Neural progenitor cell (in vitro differentiated cells): ENCODE results near the gene DIAPH2. TPM values are rescaled to one million over a fixed set of nuclear protein-coding genes. Genes with fewer than 3 reads are reported as not detected.

Experiments used
- DNase-seq: peaks from one replicate; pipeline ENCODE4 v3.0.0-alpha.2; 2016; ENCODE audit warnings: low spot score
- H2AFZ ChIP-seq: fragments of 200-600 bp; sonication (generic); replicated peaks from 2 replicates; pipeline ENCODE4 v1.6.1; 2016; ENCODE audit warnings: antibody characterized with exemption
- H3F3A ChIP-seq: fragments of 200-600 bp; sonication (generic); 2 replicates; pipeline ENCODE4 v1.6.1; 2016; ENCODE audit warnings: antibody characterized with exemption, low read depth
- H3K27ac ChIP-seq: fragments of 200-600 bp; sonication (generic); 2 replicates; pipeline ENCODE4 v1.5.1; 2016; ENCODE audit warnings: mild to moderate bottlenecking
- H3K27me3 ChIP-seq: fragments of 200-600 bp; sonication (generic); 2 replicates; pipeline ENCODE4 v1.6.1; 2016; ENCODE audit warnings: mild to moderate bottlenecking, moderate library complexity
- H3K36me3 ChIP-seq: fragments of 200-600 bp; sonication (generic); 2 replicates; pipeline ENCODE4 v1.5.1; 2016
- H3K4me1 ChIP-seq: fragments of 200-600 bp; sonication (generic); 2 replicates; pipeline ENCODE4 v1.6.1; 2016; ENCODE audit warnings: mixed run types
- H3K4me2 ChIP-seq: fragments of 200-600 bp; sonication (generic); 2 replicates; pipeline ENCODE4 v1.6.1; 2016
- H3K4me3 ChIP-seq: fragments of 200-600 bp; sonication (generic); 2 replicates; pipeline ENCODE4 v1.5.1; 2016
- H3K79me2 ChIP-seq: fragments of 200-600 bp; sonication (generic); 2 replicates; pipeline ENCODE4 v1.6.1; 2016; ENCODE audit warnings: low read depth
- H3K9ac ChIP-seq: fragments of 200-600 bp; sonication (generic); 2 replicates; pipeline ENCODE4 v1.6.1; 2016
- H3K9me3 ChIP-seq: fragments of 200-600 bp; sonication (generic); 2 replicates; pipeline ENCODE4 v1.5.1; 2016; ENCODE audit warnings: low read depth
- H4K20me1 ChIP-seq: fragments of 200-600 bp; sonication (generic); 2 replicates; pipeline ENCODE4 v1.6.1; 2016; ENCODE audit warnings: low read depth
- H3K27ac Mint-ChIP-seq: 3 replicates; pipeline ENCODE4 v1.8.0; 2021; ENCODE audit warnings: mixed read lengths
- H3K27me3 Mint-ChIP-seq: 2 replicates; pipeline ENCODE4 v1.8.0; 2022; ENCODE audit warnings: low read depth, mild to moderate bottlenecking, inconsistent platforms, moderate library complexity, mixed read lengths; ENCODE audit not compliant: insufficient read depth
- H3K36me3 Mint-ChIP-seq: 3 replicates; pipeline ENCODE4 v1.8.0; 2021; ENCODE audit warnings: mixed read lengths
- H3K4me1 Mint-ChIP-seq: 3 replicates; pipeline ENCODE4 v1.8.0; 2021; ENCODE audit warnings: mixed read lengths
- H3K4me3 Mint-ChIP-seq: 3 replicates; pipeline ENCODE4 v1.8.0; 2021; ENCODE audit warnings: mild to moderate bottlenecking, moderate library complexity, mixed read lengths
- H3K9me3 Mint-ChIP-seq: 3 replicates; pipeline ENCODE4 v1.8.0; 2020; ENCODE audit warnings: mixed read lengths
- EZH2 ChIP-seq: fragments of 200-600 bp; sonication (generic); IDR thresholded peaks from 2 replicates; pipeline ENCODE4 v1.6.1; 2017; ENCODE audit warnings: antibody characterized with exemption, mild to moderate bottlenecking, moderate library complexity
- EZH2phosphoT487 ChIP-seq: fragments of 200-600 bp; sonication (generic); IDR thresholded peaks from 2 replicates; pipeline ENCODE4 v1.6.1; 2017; ENCODE audit warnings: antibody characterized with exemption
- total RNA-seq: library from RNA; depleted of rRNA; stranded (reverse); fragments of >200 nt; gene quantifications from 2 replicates; pipeline ENCODE4 v1.2.3, GENCODE V29; 2015; ENCODE audit warnings: low replicate concordance
- TF ChIP-seq, protein P1 (sequence below): fragments of 200-600 bp; sonication (generic); IDR thresholded peaks from 2 replicates; pipeline ENCODE4 v1.5.1; 2017; ENCODE audit warnings: antibody characterized with exemption, mild to moderate bottlenecking

Gene DIAPH2
- total RNA-seq, 1 donor from 2014 or later, result 24.0 TPM

DNA sequence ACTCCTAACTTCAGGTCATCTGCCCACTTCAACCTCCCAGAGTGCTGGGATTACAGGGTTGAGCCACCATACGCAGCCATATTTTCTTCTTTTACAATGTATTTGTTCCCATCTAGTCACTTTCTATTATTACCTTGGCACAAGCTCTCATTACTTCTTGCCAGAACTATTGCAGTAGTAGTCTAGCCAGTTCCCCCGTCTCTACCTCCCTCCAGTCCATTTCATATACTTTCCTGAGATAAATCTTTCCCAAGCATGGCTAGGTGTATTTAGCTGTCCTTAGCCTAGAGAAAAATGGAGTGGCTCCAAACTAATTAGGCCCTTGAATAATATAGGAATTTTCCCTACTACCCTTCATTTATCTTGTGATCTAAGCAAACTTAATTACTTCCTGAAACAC is 611.3 kb downstream of the DIAPH2 start:
- no peak overlapping the region for H3K4me2 ChIP-seq
- H3K36me3 ChIP-seq, result no peaks in the 10 kb centered on the region
- no peaks in the 10 kb centered on the region for H3K4me1 Mint-ChIP-seq
- H3K27me3 ChIP-seq, result no peaks in the 10 kb centered on the region
- H3K4me3 ChIP-seq, result no peak overlapping the region
- H3F3A ChIP-seq, result no peaks in the 10 kb centered on the region
- no peaks in the 10 kb centered on the region for H3K9me3 ChIP-seq
- DNase-seq, result no peak
- peaks cover 2% of the 10 kb centered on the region for H3K9me3 Mint-ChIP-seq
- no peak overlapping the region for H3K27ac Mint-ChIP-seq
- no peak overlapping the region for H2AFZ ChIP-seq
- no peaks in the 10 kb centered on the region for H3K36me3 Mint-ChIP-seq
- no peak overlapping the region for H3K9ac ChIP-seq
- H3K27ac ChIP-seq, result no peak overlapping the region
- TF ChIP-seq, protein P1, sequence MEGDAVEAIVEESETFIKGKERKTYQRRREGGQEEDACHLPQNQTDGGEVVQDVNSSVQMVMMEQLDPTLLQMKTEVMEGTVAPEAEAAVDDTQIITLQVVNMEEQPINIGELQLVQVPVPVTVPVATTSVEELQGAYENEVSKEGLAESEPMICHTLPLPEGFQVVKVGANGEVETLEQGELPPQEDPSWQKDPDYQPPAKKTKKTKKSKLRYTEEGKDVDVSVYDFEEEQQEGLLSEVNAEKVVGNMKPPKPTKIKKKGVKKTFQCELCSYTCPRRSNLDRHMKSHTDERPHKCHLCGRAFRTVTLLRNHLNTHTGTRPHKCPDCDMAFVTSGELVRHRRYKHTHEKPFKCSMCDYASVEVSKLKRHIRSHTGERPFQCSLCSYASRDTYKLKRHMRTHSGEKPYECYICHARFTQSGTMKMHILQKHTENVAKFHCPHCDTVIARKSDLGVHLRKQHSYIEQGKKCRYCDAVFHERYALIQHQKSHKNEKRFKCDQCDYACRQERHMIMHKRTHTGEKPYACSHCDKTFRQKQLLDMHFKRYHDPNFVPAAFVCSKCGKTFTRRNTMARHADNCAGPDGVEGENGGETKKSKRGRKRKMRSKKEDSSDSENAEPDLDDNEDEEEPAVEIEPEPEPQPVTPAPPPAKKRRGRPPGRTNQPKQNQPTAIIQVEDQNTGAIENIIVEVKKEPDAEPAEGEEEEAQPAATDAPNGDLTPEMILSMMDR, result no peak
- TF ChIP-seq EZH2 (no peak), EZH2phosphoT487 (no peak)
- H3K79me2 ChIP-seq, result no peaks in the 10 kb centered on the region
- H4K20me1 ChIP-seq, result no peaks in the 10 kb centered on the region
- H3K4me3 Mint-ChIP-seq, result no peak overlapping the region
- H3K27me3 Mint-ChIP-seq, result peaks cover 2% of the 10 kb centered on the region
- no peaks in the 10 kb centered on the region for H3K4me1 ChIP-seq

DNA sequence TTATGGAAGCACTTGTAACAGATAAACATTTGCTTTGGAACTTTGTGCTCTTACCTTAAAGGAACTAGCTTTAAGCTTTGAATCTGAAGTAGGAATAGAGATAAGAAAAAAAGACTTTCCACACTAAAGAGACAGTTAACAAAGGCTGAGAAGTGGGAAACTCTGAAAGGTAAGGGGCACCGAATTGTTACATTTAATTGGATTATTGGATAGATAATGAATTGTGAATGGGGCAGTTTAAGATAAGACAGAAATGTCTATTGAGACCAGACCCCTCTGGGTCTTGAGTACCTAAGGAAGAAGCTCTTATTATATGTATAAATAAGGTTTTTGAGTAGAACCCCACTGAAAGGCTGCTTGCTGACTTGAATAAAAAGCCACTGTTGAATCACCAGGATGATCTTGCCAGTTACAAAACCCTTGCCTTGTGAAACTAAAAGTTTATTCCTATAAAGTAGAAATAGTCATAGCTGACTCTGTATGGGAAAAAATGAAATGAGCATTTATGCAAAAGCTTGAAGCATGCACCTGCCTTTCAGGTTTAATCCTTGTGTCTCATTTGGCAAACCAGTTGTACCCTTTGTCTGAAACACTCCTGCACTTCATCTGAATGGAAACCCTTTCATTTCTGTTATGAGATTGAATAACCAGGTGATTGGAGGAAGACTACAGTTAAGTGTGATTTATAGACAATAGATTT is 622.3 kb downstream of the DIAPH2 start:
- no peaks in the 10 kb centered on the region for H4K20me1 ChIP-seq
- no peak overlapping the region for H3K9ac ChIP-seq
- no peak overlapping the region for H3K4me3 ChIP-seq
- peaks cover 12% of the 10 kb centered on the region for H3K4me1 Mint-ChIP-seq
- no peaks in the 10 kb centered on the region for H3K9me3 ChIP-seq
- TF ChIP-seq, protein P1, result no peak
- peak; percentile 72 for TF ChIP-seq EZH2phosphoT487
- no peak for TF ChIP-seq EZH2
- peaks cover 2% of the 10 kb centered on the region for H3K27me3 Mint-ChIP-seq
- no peaks in the 10 kb centered on the region for H3K36me3 ChIP-seq
- H3F3A ChIP-seq, result peaks cover 12% of the 10 kb centered on the region
- no peak overlapping the region for H3K4me3 Mint-ChIP-seq
- no peaks in the 10 kb centered on the region for H3K36me3 Mint-ChIP-seq
- peaks cover 34% of the 10 kb centered on the region for H3K4me1 ChIP-seq
- H3K27ac ChIP-seq, result no peak overlapping the region
- peaks cover 9% of the 10 kb centered on the region for H3K79me2 ChIP-seq
- H3K27ac Mint-ChIP-seq, result no peak overlapping the region
- H3K9me3 Mint-ChIP-seq, result peaks cover 2% of the 10 kb centered on the region
- no peak overlapping the region for H2AFZ ChIP-seq
- no peaks in the 10 kb centered on the region for H3K27me3 ChIP-seq
- peak overlapping the region; percentile 51 for H3K4me2 ChIP-seq
- peak; percentile 24 for DNase-seq

DNA sequence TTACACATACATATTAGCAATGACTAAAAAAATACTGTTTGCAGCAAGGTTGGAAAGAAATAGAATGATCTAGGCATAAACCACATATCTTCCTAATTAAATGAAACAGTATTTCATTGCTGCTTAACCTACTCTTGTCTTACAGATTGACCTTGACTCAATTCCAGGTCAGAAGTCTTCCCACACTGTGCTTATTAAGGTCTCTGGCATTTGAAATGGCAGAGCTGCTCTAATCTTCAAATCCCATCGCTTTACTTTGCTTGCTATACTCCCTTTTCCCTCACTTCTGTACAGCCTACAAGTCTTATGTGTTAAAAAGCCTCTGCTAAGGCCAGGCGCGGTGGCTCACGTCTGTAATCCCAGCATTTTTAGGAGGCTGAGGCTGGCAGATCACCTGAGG is 623.5 kb downstream of the DIAPH2 start:
- Histone ChIP-seq H4K20me1 (no peaks in the 10 kb centered on the region), H3F3A (peaks cover 12% of the 10 kb centered on the region), H3K4me3 (no peak overlapping the region), H3K36me3 (no peaks in the 10 kb centered on the region), H3K27ac (no peak overlapping the region), H3K27me3 (no peaks in the 10 kb centered on the region), H3K9me3 (no peaks in the 10 kb centered on the region), H3K4me1 (peaks cover 36% of the 10 kb centered on the region), H3K79me2 (peaks cover 22% of the 10 kb centered on the region), H3K9ac (no peak overlapping the region), H3K4me2 (no peak overlapping the region), H2AFZ (no peak overlapping the region)
- Mint-ChIP-seq H3K27me3 (peaks cover 2% of the 10 kb centered on the region), H3K36me3 (no peaks in the 10 kb centered on the region), H3K9me3 (peaks cover 2% of the 10 kb centered on the region), H3K27ac (no peak overlapping the region), H3K4me1 (peaks cover 12% of the 10 kb centered on the region), H3K4me3 (no peak overlapping the region)
- no peak for DNase-seq
- no peak for TF ChIP-seq EZH2phosphoT487
- no peak for TF ChIP-seq EZH2
- TF ChIP-seq, protein P1, result no peak
